GM19372 (cell line): Measurements from ENCODE around the gene TTYH2.

Experiments
- ATAC-seq: cut with Tn5 transposase; IDR thresholded peaks from one replicate; pipeline ENCODE4 v1.9.1; 2021; ENCODE audit warnings: mild to moderate bottlenecking, low read depth, moderate library complexity; ENCODE audit not compliant: unreplicated experiment

The TTYH2 gene

DNA sequence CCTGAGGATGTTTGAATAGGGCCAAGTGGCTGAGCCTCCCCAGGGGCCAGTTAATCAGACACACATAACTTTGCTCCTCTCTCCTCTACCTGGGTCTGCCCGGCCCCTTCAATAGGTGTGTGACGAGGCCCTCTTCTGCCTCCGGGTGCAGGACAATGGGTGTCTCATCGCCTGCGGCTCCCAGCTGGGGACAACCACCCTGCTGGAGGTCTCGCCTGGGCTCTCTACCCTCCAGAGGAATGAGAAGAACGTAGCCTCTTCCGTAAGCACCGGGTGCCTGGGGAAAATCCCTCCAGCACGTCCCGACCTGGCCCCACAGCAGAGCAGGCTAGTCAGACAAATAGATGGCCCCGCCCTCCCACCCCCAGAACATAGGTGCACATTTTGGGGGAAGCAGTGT lies 96.5 kb downstream of the TTYH2 start:
- no peak for ATAC-seq
